HepG2 (cell line): ENCODE data around the gene YIPF1. TPM values are rescaled to one million over a fixed set of nuclear protein-coding genes. Genes with fewer than 3 reads are reported as not detected.

ENCODE experiments used
- ATAC-seq: fragments of 200-7000 bp; cut with Tn5 transposase; 3 replicates; pipeline ENCODE4 v1.9.1; 2020; ENCODE audit warnings: mild to moderate bottlenecking, moderate library complexity
- BruUV-seq: library from RNA; stranded (reverse); fragments of 400-500 nt; replicated peaks from 2 replicates; lab custom pipeline; 2021; lab: Mats Ljungman, UMichigan
- CTCF ChIA-PET: fragments of 300-600 bp; formaldehyde crosslinking; extraction: SDS; loops from one replicate; lab custom pipeline; 2021; ENCODE audit warnings: low total read pairs, inconsistent platforms, low intra/inter-chr PET ratio; lab: Yijun Ruan, JAX
- POLR2A ChIA-PET: fragments of 350-600 bp; sonication (Branson Sonifier 250); formaldehyde crosslinking; loops from one replicate; lab custom pipeline; 2020; ENCODE audit warnings: antibody characterized with exemption, inconsistent platforms; lab: Yijun Ruan, JAX
- DNase-seq: peaks from one replicate; pipeline ENCODE4 v3.0.0-alpha.2; 2015; ENCODE audit warnings: low spot score
- FAIRE-seq: peaks from 3 replicates; lab custom pipeline; 2011; peaks lifted over from hg19 to GRCh38; lab: Jason Lieb, UNC
- H2AFZ ChIP-seq: one replicate; pipeline ENCODE4 v1.6.1; 2011; ENCODE audit warnings: low read length, inconsistent platforms
- H3K27ac ChIP-seq: fragments of 300-600 bp; 3 replicates; pipeline ENCODE4 v1.8.0; 2011; ENCODE audit warnings: mixed run types, mild to moderate bottlenecking, mixed read lengths, low read length, inconsistent platforms; ENCODE audit not compliant: insufficient read depth; ENCODE audit errors: extremely low read length
- H3K27me3 ChIP-seq, 2 experiments: fragments of 200-600 bp in 1 of 2; 2 replicates in 1 of 2; 3 replicates in 1 of 2; pipeline versions ENCODE4 v1.6.0 to v1.8.0; 2011; ENCODE audit warnings: low read length in 2 of 2, mild to moderate bottlenecking in 2 of 2, moderate library complexity in 2 of 2, inconsistent platforms in 1 of 2; ENCODE audit not compliant: insufficient read depth in 2 of 2, control insufficient read depth in 1 of 2
- H3K36me3 ChIP-seq, 2 experiments: fragments of 200-600 bp in 1 of 2; replicated peaks in 1 of 2; 2 replicates in 1 of 2; 3 replicates in 1 of 2; pipeline versions ENCODE4 v1.5.1 to v1.8.0; 2011; ENCODE audit warnings: low read length in 2 of 2, inconsistent platforms in 1 of 2; ENCODE audit not compliant: insufficient read depth in 2 of 2, control insufficient read depth in 1 of 2
- H3K4me1 ChIP-seq: 2 replicates; pipeline ENCODE4 v1.5.1; 2012; ENCODE audit warnings: low read length, inconsistent platforms; ENCODE audit not compliant: insufficient read depth
- H3K4me2 ChIP-seq: 2 replicates; pipeline ENCODE4 v1.6.0; 2011; ENCODE audit warnings: low read depth, low read length, inconsistent platforms
- H3K4me3 ChIP-seq, 3 experiments: fragments of 200-600 bp in 1 of 3; sonication (generic), shearing (Covaris generic) in 1 of 3; replicated peaks in 1 of 3; 2 replicates each; pipeline ENCODE4 v1.5.1; 2011 to 2016; ENCODE audit warnings: low read length in 3 of 3, inconsistent platforms in 2 of 3, low read depth in 2 of 3, mild to moderate bottlenecking in 2 of 3, control low read depth in 1 of 3, mixed read lengths in 1 of 3; ENCODE audit not compliant: insufficient read depth in 1 of 3
- H3K79me2 ChIP-seq: one replicate; pipeline ENCODE4 v1.6.1; 2011; ENCODE audit warnings: low read length, inconsistent platforms; ENCODE audit not compliant: insufficient read depth
- H3K9ac ChIP-seq: 2 replicates; pipeline ENCODE4 v1.6.0; 2011; ENCODE audit warnings: mild to moderate bottlenecking, low read depth, low read length, inconsistent platforms; ENCODE audit not compliant: insufficient read depth
- H3K9me3 ChIP-seq: 2 replicates; pipeline ENCODE4 v1.5.1; 2012; ENCODE audit warnings: mild to moderate bottlenecking, low read length
- H4K20me1 ChIP-seq: 2 replicates; pipeline ENCODE4 v1.6.0; 2011; ENCODE audit warnings: inconsistent platforms, mild to moderate bottlenecking, low read length, moderate library complexity; ENCODE audit not compliant: insufficient read depth
- ARNT ChIP-seq: fragments of 450-650 bp; IDR thresholded peaks from 2 replicates; pipeline ENCODE4 v1.6.1; 2017
- MED1 ChIP-seq: sonication (generic); formaldehyde crosslinking; IDR thresholded peaks from 2 replicates; pipeline ENCODE4 v1.4.0; 2020; ENCODE audit warnings: missing genetic modification reagents
- SP1 ChIP-seq, 2 experiments: fragments of 450-650 bp in 1 of 2; sonication (generic) in 1 of 2; formaldehyde crosslinking in 1 of 2; IDR thresholded peaks; 2 replicates each; pipeline versions ENCODE4 v1.4.0 to v1.6.1; 2016 to 2020; ENCODE audit warnings: missing genetic modification reagents in 1 of 2
- TCF7 ChIP-seq: sonication (generic); IDR thresholded peaks from 2 replicates; pipeline ENCODE4 v1.6.1; 2016; ENCODE audit warnings: antibody characterized with exemption, low read depth
- TOE1 ChIP-seq: sonication (generic); formaldehyde crosslinking; IDR thresholded peaks from 2 replicates; pipeline ENCODE4 v1.4.0; 2020; ENCODE audit warnings: mild to moderate bottlenecking, missing genetic modification reagents
- ZNF225 ChIP-seq: sonication (generic); formaldehyde crosslinking; IDR thresholded peaks from 2 replicates; pipeline ENCODE4 v1.4.0; 2020; ENCODE audit warnings: mild to moderate bottlenecking, missing genetic modification reagents
- ZNF33A ChIP-seq: sonication (generic); formaldehyde crosslinking; IDR thresholded peaks from 2 replicates; pipeline ENCODE4 v1.5.1; 2020; ENCODE audit warnings: missing genetic modification reagents, mild to moderate bottlenecking, moderate library complexity, borderline replicate concordance
- ZNF530 ChIP-seq: sonication (generic); formaldehyde crosslinking; IDR thresholded peaks from 2 replicates; pipeline ENCODE4 v1.5.0; 2020; ENCODE audit warnings: low read depth, mild to moderate bottlenecking, missing genetic modification reagents
- WGBS: methylation state at CpG from one replicate; pipeline ENCODE4 v1.1.6; 2017; ENCODE audit warnings: low lambda C conversion rate; 5-methylcytosine and 5-hydroxymethylcytosine counted together
- in situ Hi-C: cut with HindIII; loops from 2 replicates; pipeline ENCODE4 v1.10.0; 2017; ENCODE audit warnings: low pct_unique_long_range_greater_than_20kb; ENCODE audit not compliant: extremely low pct_ligation_motif_present
- intact Hi-C: fragments of 100-400 bp; cut with micrococcal nuclease; formaldehyde crosslinking; loops from one replicate; pipeline ENCODE4 v1.10.0; 2022; ENCODE audit not compliant: unreplicated experiment
- polyA plus RNA-seq, 8 experiments: library from polyadenylated mRNA; depleted of rRNA in 3 of 8; stranded (reverse) in 7 of 8; unstranded in 1 of 8; fragments of >200 nt; fragmentation: Illumina TruSeq in 4 of 8; extraction: Trizol in 4 of 8; gene quantifications; 2 replicates each; pipeline versions ENCODE4 v1.2.1 to v1.2.3, GENCODE V29; 2011 to 2016; ENCODE audit warnings: low read depth in 4 of 8, missing spikeins in 1 of 8, mixed read lengths in 1 of 8; ENCODE audit not compliant: insufficient read depth in 1 of 8
- total RNA-seq, 5 experiments: library from RNA; depleted of rRNA; stranded (reverse); fragments of >200 nt; fragmentation: Illumina TruSeq; extraction: Trizol; gene quantifications; 2 replicates each; pipeline ENCODE4 v1.2.3, GENCODE V29; 2016; ENCODE audit warnings: low read depth in 1 of 5
- TF ChIP-seq, protein P1 (sequence below): sonication (generic); formaldehyde crosslinking; IDR thresholded peaks from 2 replicates; pipeline ENCODE4 v1.4.0; 2020; ENCODE audit warnings: missing genetic modification reagents
- TF ChIP-seq, protein P2 (sequence below): sonication (generic); formaldehyde crosslinking; conservative IDR thresholded peaks from 2 replicates; pipeline ENCODE4 v1.8.0; 2022; ENCODE audit warnings: mild to moderate bottlenecking, moderate library complexity, missing genetic modification reagents
- TF ChIP-seq, protein P3 (sequence below): sonication (generic); formaldehyde crosslinking; IDR thresholded peaks from 2 replicates; pipeline ENCODE4 v1.4.0; 2020; ENCODE audit warnings: mild to moderate bottlenecking, missing genetic modification reagents

YIPF1 gene
- total and polyA plus RNA-seq, 2 of the 13 experiments (the other 11 are each of a cell fraction or from before 2014, with no cell fraction given), result 21.1 to 31.9 TPM

DNA sequence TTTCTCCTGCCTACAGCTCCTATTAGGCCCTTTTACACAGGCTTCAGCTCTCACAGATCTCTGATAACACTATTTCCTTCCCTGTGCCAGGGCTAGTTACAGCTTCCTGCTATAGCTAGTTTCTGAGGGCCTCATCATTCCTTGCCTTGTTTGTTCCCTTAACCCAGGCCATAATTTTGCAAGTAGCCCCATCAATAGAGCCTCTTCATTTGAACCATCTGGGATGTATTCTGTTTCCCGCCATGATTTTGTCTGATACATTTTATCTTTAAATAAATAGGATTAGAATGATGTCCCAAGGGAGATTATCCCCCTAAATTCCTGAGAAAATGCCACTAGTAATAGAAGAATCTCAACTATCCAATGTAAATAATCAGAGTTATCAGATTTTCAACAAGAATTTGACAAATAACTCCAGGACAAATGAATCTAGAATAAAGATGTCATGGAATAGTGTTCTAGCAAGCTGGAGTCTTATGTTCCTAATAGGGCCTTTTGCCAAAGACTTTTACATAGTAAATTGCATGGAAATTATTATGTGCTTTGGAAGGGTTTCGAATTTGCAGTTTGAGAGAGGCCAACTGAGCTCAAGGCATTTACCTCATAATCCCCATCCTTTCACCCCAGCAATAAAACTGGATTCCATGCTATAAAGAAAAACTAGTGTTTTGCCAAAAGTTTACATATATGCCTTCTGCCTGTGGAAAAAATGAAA is 39.8 kb upstream of the YIPF1 start:
- Histone ChIP-seq H4K20me1 (no peaks in the 10 kb centered on the region), H3K9me3 (peaks cover 2% of the 10 kb centered on the region; the same call in 1 of the 2 replicates), H3K79me2 (no peaks in the 10 kb centered on the region), H2AFZ (no peak overlapping the region), H3K27ac (no peak overlapping the region), H3K4me1 (no peaks in the 10 kb centered on the region), H3K27me3 (no peaks in the 10 kb centered on the region), H3K36me3 (peaks cover 1 to 33% of the 10 kb centered on the region in 2 experiments; a peak in 3 of 5 replicates), H3K4me2 (no peak overlapping the region), H3K9ac (no peak overlapping the region), H3K4me3 (no peak overlapping the region)
- WGBS, result 95% methylated on average over 2 of the region's 2 CpGs
- CTCF ChIA-PET, result no interaction called here
- POLR2A ChIA-PET, result no interaction called here
- DNase-seq, result no peak
- intact Hi-C loops (no loop called here), in situ Hi-C loops (no loop called here)
- FAIRE-seq, result no peak
- no peak for ATAC-seq
- BruUV-seq, result no TSS peak
- TF ChIP-seq, protein P1, sequence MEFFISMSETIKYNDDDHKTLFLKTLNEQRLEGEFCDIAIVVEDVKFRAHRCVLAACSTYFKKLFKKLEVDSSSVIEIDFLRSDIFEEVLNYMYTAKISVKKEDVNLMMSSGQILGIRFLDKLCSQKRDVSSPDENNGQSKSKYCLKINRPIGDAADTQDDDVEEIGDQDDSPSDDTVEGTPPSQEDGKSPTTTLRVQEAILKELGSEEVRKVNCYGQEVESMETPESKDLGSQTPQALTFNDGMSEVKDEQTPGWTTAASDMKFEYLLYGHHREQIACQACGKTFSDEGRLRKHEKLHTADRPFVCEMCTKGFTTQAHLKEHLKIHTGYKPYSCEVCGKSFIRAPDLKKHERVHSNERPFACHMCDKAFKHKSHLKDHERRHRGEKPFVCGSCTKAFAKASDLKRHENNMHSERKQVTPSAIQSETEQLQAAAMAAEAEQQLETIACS, result no peak
- TF ChIP-seq, protein P2, sequence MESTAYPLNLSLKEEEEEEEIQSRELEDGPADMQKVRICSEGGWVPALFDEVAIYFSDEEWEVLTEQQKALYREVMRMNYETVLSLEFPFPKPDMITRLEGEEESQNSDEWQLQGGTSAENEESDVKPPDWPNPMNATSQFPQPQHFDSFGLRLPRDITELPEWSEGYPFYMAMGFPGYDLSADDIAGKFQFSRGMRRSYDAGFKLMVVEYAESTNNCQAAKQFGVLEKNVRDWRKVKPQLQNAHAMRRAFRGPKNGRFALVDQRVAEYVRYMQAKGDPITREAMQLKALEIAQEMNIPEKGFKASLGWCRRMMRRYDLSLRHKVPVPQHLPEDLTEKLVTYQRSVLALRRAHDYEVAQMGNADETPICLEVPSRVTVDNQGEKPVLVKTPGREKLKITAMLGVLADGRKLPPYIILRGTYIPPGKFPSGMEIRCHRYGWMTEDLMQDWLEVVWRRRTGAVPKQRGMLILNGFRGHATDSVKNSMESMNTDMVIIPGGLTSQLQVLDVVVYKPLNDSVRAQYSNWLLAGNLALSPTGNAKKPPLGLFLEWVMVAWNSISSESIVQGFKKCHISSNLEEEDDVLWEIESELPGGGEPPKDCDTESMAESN (CRISPR knock-in tag), result no peak
- TF ChIP-seq TOE1 (no peak), TCF7 (no peak), ZNF33A (CRISPR knock-in tag) (no peak), ZNF530 (CRISPR knock-in tag) (no peak), SP1 (IDR thresholded peaks at IDR 0.05) (no peak), SP1 (CRISPR knock-in tag; IDR thresholded peaks at IDR 0.05) (no peak), MED1 (CRISPR knock-in tag) (no peak), ZNF225 (no peak), ARNT (no peak)
- TF ChIP-seq, protein P3, sequence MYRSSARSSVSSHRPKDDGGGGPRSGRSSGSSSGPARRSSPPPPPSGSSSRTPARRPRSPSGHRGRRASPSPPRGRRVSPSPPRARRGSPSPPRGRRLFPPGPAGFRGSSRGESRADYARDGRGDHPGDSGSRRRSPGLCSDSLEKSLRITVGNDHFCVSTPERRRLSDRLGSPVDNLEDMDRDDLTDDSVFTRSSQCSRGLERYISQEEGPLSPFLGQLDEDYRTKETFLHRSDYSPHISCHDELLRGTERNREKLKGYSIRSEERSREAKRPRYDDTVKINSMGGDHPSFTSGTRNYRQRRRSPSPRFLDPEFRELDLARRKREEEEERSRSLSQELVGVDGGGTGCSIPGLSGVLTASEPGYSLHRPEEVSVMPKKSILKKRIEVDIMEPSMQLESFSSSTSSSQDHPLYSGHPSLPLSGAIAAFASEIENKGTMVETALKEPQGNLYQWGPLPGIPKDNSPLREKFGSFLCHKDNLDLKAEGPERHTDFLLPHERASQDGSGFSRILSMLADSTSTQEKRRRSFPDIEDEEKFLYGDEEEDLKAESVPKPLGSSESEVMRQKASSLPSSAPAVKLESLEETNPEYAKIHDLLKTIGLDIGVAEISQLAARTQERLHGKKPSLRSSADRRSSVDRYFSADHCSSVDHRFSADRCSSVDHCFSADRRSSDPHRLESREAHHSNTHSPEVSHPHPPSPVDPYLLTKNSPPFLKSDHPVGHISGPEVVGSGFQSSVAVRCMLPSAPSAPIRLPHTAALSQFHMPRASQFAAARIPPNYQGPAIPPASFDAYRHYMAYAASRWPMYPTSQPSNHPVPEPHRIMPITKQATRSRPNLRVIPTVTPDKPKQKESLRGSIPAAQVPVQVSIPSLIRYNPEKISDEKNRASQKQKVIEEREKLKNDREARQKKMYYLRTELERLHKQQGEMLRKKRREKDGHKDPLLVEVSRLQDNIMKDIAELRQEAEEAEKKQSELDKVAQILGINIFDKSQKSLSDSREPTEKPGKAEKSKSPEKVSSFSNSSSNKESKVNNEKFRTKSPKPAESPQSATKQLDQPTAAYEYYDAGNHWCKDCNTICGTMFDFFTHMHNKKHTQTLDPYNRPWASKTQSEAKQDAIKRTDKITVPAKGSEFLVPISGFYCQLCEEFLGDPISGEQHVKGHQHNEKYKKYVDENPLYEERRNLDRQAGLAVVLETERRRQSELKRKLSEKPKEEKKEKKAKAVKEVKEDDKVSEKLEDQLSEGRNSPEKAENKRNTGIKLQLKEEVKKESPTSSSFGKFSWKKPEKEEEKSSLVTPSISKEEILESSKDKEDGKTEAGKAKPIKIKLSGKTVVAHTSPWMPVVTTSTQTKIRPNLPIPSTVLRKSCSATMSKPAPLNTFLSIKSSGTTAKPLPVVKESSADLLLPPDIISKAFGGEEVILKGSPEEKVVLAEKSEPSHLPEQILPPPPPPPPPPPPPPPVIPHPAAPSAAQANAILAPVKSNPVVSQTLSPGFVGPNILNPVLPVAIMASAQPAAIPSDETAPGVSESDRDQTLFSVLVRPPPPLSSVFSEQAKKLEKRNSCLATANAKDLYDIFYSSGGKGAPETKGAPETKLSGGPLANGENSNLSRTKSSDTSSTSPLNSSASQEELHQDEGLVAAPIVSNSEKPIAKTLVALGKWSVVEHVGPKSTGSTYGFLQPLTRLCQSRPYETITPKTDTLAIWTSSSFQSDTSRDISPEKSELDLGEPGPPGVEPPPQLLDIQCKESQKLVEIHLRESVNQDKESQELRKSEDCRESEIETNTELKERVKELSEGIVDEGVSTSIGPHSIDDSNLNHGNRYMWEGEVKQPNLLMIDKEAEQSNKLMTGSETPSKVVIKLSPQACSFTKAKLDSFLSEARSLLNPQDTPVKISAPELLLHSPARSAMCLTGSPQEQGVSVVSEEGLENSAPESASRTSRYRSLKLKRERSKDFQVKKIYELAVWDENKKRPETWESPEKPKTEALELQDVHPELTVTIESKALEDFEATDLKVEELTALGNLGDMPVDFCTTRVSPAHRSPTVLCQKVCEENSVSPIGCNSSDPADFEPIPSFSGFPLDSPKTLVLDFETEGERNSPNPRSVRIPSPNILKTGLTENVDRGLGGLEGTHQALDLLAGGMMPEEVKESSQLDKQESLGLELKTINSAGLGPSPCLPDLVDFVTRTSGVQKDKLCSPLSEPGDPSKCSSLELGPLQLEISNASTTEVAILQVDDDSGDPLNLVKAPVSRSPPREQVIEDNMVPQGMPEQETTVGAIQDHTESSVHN (CRISPR knock-in tag), result no peak
